Choroid plexus epithelial cell (primary cell): ENCODE results near the gene ITM2B.
A peak's percentile ranks its signal among the peaks of the same experiment; 100 is the strongest.

Source experiments
- DNase-seq: peaks from one replicate; pipeline ENCODE4 v3.0.0-alpha.2; 2010; ENCODE audit warnings: low read depth
- H3K4me3 ChIP-seq: 2 replicates; pipeline ENCODE4 v1.5.1; 2011; ENCODE audit warnings: low read depth, mild to moderate bottlenecking, control low read depth, low read length, moderate library complexity
- CTCF ChIP-seq: conservative IDR thresholded peaks from 2 replicates; pipeline ENCODE4 v1.5.1; 2011; ENCODE audit warnings: low read depth, mild to moderate bottlenecking, control low read depth, inconsistent platforms, low read length, moderate library complexity

The ITM2B gene

GRCh38 chr13:48216204-48216711 lies 16.7 kb upstream of the ITM2B start:
- H3K4me3 ChIP-seq = no peak overlapping the region
- TF ChIP-seq CTCF = no peak
- DNase-seq = no peak

- no peak for TF ChIP-seq CTCF
- no peak for DNase-seq
- no peak overlapping the region for H3K4me3 ChIP-seq
Observed at GRCh38 chr13:48220592-48220980, 12.4 kb upstream of the ITM2B start.

DNA sequence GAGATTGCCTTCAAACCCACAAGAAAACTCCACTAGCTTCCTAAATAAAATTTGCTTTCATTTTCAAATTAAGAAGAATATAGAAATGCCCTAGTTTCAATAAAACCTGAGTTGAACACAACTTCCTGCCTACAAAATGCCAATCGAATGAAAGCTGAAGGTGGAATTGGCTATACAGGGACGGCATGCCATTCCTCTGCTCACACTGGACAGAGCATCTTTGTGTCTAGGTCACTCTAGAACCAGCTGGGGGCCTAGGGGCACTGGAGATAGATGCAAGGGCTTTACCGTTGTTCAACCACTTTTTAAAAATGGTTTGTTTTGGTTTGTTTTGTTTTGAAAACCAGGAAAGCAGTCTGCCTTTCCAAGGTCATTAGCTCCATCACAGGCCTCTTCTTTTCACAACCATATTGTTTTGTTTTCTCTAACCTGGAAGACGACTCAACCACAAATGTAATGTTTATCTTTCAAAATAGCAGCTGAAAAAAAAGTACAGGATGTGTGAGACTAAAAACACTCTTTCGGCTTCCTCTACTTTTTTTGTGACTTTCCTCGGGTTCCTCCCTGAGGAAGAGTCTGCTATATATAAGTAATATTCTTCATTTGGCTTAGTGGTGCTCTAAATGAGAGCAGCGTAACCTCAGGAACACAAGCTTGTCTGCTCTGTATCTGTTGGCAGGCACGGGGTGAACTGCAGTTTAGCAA lies 11.9 kb upstream of the ITM2B start:
- H3K4me3 ChIP-seq = no peak overlapping the region
- no peak for TF ChIP-seq CTCF
- DNase-seq = peak; percentile 45

GRCh38 chr13:48221686-48222187 lies 11.3 kb upstream of the ITM2B start:
- TF ChIP-seq CTCF = no peak
- no peak overlapping the region for H3K4me3 ChIP-seq
- DNase-seq = no peak

- DNase-seq = peak; percentile 75
- H3K4me3 ChIP-seq = peak overlapping the region; percentile 49
- TF ChIP-seq CTCF = no peak
Observed at GRCh38 chr13:48222358-48223301, 10.4 kb upstream of the ITM2B start.

GRCh38 chr13:48224701-48225100 lies 8.3 kb upstream of the ITM2B start:
- TF ChIP-seq CTCF = no peak
- DNase-seq = no peak
- no peak overlapping the region for H3K4me3 ChIP-seq
